Measurements from ENCODE around the gene MGAT4A. TPM values are rescaled to one million over a fixed set of nuclear protein-coding genes. Genes with fewer than 3 reads are reported as not detected.

The MGAT4A gene
- polyA plus RNA-seq, 2 of the 4 experiments (the other 2 are of a cell fraction), result 0.61 to 2.6 TPM

DNA sequence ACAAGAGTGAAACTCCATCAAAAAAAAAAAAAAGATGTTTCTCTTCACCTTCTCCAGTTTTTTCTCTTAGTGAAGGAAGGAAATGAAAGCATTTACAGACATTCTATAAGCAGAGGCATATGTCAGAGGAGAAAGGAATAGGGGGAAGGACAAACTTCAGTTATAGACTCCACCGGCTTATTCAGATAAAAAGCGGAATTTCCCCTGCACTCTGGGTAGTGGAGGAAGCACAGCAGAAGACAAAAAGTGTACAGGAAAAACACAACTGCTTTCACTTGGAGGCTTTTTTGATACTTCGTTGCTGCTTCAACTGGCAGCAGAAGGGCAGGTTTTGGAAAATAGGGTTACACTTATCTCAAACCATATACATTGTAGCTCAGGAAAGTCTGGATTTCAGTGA, 3.2 kb upstream of the MGAT4A start:
- H3K4me1 ChIP-seq, result peaks cover 16% of the 10 kb centered on the region; the same call in 2 of the 3 replicates
- WGBS (ENCODE audit: missing lambda C conversion rate), result 79% methylated on average over 3 of the region's 3 CpGs
- POLR2A ChIA-PET, result no interaction called here

DNA sequence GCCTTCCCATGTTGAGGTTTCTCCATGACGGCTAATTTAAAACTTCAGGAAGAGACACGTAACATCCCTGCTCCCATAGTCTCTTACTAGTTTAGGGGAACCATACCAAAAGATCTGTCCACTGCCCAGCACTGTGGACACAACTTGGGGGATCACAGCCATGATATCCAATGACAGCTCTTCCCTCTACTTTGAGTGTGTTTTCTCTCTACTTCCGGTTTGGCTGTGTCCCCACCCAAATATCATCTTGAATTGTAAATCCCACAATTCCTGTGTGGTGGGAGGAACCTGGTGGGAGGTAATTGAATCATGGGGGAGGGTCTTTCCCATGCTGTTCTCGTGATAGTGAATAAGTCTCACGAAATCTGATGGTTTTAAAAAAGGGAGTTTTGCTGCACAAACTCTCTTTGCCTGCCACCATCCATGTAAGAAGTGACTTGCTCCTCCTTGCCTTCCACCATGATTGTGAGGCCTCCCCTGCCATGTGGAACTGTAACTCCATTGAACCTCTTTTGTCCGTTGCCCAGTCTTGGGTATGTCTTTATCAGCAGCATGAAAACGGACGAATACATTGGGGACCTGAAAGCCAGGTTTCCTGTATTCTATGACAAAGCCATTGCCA, 1.6 kb upstream of the MGAT4A start:
- WGBS (ENCODE audit: missing lambda C conversion rate), result 79% methylated on average over 8 of the region's 8 CpGs
- CTCF ChIA-PET, result no interaction called here
- no peak overlapping the region for H3K4me2 ChIP-seq
- H3K27ac ChIP-seq, result no peak overlapping the region
- TF ChIP-seq CEBPB (IDR thresholded peaks at IDR 0.05) (no peak), BHLHE40 (IDR thresholded peaks at IDR 0.05; ENCODE audit: low read depth, low read length) (no peak), CBX2 (IDR thresholded peaks at IDR 0.05; ENCODE audit: borderline replicate concordance, low read depth) (no peak), HOXB13 (CRISPR knock-in tag; IDR thresholded peaks at IDR 0.05; ENCODE audit: low read depth) (no peak), FOSB (CRISPR knock-in tag; IDR thresholded peaks at IDR 0.05) (no peak), POLR2A (IDR thresholded peaks at IDR 0.05; ENCODE audit: low read length) (no peak)
- TF ChIP-seq, protein P1, sequence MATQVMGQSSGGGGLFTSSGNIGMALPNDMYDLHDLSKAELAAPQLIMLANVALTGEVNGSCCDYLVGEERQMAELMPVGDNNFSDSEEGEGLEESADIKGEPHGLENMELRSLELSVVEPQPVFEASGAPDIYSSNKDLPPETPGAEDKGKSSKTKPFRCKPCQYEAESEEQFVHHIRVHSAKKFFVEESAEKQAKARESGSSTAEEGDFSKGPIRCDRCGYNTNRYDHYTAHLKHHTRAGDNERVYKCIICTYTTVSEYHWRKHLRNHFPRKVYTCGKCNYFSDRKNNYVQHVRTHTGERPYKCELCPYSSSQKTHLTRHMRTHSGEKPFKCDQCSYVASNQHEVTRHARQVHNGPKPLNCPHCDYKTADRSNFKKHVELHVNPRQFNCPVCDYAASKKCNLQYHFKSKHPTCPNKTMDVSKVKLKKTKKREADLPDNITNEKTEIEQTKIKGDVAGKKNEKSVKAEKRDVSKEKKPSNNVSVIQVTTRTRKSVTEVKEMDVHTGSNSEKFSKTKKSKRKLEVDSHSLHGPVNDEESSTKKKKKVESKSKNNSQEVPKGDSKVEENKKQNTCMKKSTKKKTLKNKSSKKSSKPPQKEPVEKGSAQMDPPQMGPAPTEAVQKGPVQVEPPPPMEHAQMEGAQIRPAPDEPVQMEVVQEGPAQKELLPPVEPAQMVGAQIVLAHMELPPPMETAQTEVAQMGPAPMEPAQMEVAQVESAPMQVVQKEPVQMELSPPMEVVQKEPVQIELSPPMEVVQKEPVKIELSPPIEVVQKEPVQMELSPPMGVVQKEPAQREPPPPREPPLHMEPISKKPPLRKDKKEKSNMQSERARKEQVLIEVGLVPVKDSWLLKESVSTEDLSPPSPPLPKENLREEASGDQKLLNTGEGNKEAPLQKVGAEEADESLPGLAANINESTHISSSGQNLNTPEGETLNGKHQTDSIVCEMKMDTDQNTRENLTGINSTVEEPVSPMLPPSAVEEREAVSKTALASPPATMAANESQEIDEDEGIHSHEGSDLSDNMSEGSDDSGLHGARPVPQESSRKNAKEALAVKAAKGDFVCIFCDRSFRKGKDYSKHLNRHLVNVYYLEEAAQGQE (IDR thresholded peaks at IDR 0.05), result no peak
- TF ChIP-seq, protein P2, sequence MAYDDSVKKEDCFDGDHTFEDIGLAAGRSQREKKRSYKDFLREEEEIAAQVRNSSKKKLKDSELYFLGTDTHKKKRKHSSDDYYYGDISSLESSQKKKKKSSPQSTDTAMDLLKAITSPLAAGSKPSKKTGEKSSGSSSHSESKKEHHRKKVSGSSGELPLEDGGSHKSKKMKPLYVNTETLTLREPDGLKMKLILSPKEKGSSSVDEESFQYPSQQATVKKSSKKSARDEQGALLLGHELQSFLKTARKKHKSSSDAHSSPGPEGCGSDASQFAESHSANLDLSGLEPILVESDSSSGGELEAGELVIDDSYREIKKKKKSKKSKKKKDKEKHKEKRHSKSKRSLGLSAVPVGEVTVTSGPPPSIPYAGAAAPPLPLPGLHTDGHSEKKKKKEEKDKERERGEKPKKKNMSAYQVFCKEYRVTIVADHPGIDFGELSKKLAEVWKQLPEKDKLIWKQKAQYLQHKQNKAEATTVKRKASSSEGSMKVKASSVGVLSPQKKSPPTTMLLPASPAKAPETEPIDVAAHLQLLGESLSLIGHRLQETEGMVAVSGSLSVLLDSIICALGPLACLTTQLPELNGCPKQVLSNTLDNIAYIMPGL (CRISPR knock-in tag; IDR thresholded peaks at IDR 0.05; ENCODE audit: borderline replicate concordance), result no peak
- TF ChIP-seq, protein P3, sequence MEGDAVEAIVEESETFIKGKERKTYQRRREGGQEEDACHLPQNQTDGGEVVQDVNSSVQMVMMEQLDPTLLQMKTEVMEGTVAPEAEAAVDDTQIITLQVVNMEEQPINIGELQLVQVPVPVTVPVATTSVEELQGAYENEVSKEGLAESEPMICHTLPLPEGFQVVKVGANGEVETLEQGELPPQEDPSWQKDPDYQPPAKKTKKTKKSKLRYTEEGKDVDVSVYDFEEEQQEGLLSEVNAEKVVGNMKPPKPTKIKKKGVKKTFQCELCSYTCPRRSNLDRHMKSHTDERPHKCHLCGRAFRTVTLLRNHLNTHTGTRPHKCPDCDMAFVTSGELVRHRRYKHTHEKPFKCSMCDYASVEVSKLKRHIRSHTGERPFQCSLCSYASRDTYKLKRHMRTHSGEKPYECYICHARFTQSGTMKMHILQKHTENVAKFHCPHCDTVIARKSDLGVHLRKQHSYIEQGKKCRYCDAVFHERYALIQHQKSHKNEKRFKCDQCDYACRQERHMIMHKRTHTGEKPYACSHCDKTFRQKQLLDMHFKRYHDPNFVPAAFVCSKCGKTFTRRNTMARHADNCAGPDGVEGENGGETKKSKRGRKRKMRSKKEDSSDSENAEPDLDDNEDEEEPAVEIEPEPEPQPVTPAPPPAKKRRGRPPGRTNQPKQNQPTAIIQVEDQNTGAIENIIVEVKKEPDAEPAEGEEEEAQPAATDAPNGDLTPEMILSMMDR (IDR thresholded peaks at IDR 0.05), result no peak
- TF ChIP-seq, protein P4, sequence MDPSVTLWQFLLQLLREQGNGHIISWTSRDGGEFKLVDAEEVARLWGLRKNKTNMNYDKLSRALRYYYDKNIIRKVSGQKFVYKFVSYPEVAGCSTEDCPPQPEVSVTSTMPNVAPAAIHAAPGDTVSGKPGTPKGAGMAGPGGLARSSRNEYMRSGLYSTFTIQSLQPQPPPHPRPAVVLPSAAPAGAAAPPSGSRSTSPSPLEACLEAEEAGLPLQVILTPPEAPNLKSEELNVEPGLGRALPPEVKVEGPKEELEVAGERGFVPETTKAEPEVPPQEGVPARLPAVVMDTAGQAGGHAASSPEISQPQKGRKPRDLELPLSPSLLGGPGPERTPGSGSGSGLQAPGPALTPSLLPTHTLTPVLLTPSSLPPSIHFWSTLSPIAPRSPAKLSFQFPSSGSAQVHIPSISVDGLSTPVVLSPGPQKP (IDR thresholded peaks at IDR 0.05; ENCODE audit: low read depth, low read length), result no peak
- no peak overlapping the region for H3K4me3 ChIP-seq
- no peak for DNase-seq (ENCODE audit: low read depth in 1 of 2, low spot score in 1 of 2)
- POLR2A ChIA-PET, result no interaction called here
- H3K4me1 ChIP-seq, result peaks cover 16% of the 10 kb centered on the region; the same call in 2 of the 3 replicates
- no peak for FAIRE-seq
- ATAC-seq, result no peak
- no peaks in the 10 kb centered on the region for H3K9me3 ChIP-seq

More for the DNA sequence above, 3.2 kb upstream of the MGAT4A start:
- no peak for FAIRE-seq
- no peaks in the 10 kb centered on the region for H3K9me3 ChIP-seq
- no peak for DNase-seq (ENCODE audit: low read depth in 1 of 2, low spot score in 1 of 2)
- H3K4me2 ChIP-seq, result no peak overlapping the region
- no peak for ATAC-seq
- TF ChIP-seq CBX8 (IDR thresholded peaks at IDR 0.05), result no peak
- no peak for TF ChIP-seq JUN (IDR thresholded peaks at IDR 0.05)
- TF ChIP-seq MAFK (IDR thresholded peaks at IDR 0.05; ENCODE audit: partially characterized antibody), result no peak
- TF ChIP-seq, protein P5, sequence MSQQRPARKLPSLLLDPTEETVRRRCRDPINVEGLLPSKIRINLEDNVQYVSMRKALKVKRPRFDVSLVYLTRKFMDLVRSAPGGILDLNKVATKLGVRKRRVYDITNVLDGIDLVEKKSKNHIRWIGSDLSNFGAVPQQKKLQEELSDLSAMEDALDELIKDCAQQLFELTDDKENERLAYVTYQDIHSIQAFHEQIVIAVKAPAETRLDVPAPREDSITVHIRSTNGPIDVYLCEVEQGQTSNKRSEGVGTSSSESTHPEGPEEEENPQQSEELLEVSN (IDR thresholded peaks at IDR 0.05; ENCODE audit: borderline replicate concordance, low read depth), result no peak
- TF ChIP-seq RCOR1 (IDR thresholded peaks at IDR 0.05; ENCODE audit: low read depth, low read length), result no peak
- no peak for TF ChIP-seq POLR2A (IDR thresholded peaks at IDR 0.05; ENCODE audit: low read length)
- TF ChIP-seq, protein P6, sequence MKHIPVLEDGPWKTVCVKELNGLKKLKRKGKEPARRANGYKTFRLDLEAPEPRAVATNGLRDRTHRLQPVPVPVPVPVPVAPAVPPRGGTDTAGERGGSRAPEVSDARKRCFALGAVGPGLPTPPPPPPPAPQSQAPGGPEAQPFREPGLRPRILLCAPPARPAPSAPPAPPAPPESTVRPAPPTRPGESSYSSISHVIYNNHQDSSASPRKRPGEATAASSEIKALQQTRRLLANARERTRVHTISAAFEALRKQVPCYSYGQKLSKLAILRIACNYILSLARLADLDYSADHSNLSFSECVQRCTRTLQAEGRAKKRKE (CRISPR knock-in tag; IDR thresholded peaks at IDR 0.05; ENCODE audit: low read depth), result no peak
- no peak for TF ChIP-seq EP300 (IDR thresholded peaks at IDR 0.05)
- TF ChIP-seq EHMT2 (IDR thresholded peaks at IDR 0.05; ENCODE audit: low read depth), result no peak
- TF ChIP-seq, protein P2 (CRISPR knock-in tag; IDR thresholded peaks at IDR 0.05; ENCODE audit: borderline replicate concordance), result no peak
- no peak for TF ChIP-seq RNF2 (IDR thresholded peaks at IDR 0.05; ENCODE audit: borderline replicate concordance, low read depth)
- TF ChIP-seq ZSCAN20 (CRISPR knock-in tag; IDR thresholded peaks at IDR 0.05), result no peak
- TF ChIP-seq PHF8 (IDR thresholded peaks at IDR 0.05; ENCODE audit: borderline replicate concordance, low read depth), result no peak
- TF ChIP-seq CBX2 (IDR thresholded peaks at IDR 0.05; ENCODE audit: borderline replicate concordance, low read depth), result no peak
- no peak overlapping the region for H3K27ac ChIP-seq
- CTCF ChIA-PET, result no interaction called here
- H3K4me3 ChIP-seq, result no peak overlapping the region

Data from A549 (cell line).